Fibroblast of skin of right quadriceps (primary cell): ENCODE results near the gene ZNF778.
A peak's percentile ranks its signal among the peaks of the same experiment; 100 is the strongest.

Experiments
- DNase-seq: peaks from one replicate; pipeline ENCODE4 v3.0.0-alpha.2; 2013

ZNF778 gene

DNA sequence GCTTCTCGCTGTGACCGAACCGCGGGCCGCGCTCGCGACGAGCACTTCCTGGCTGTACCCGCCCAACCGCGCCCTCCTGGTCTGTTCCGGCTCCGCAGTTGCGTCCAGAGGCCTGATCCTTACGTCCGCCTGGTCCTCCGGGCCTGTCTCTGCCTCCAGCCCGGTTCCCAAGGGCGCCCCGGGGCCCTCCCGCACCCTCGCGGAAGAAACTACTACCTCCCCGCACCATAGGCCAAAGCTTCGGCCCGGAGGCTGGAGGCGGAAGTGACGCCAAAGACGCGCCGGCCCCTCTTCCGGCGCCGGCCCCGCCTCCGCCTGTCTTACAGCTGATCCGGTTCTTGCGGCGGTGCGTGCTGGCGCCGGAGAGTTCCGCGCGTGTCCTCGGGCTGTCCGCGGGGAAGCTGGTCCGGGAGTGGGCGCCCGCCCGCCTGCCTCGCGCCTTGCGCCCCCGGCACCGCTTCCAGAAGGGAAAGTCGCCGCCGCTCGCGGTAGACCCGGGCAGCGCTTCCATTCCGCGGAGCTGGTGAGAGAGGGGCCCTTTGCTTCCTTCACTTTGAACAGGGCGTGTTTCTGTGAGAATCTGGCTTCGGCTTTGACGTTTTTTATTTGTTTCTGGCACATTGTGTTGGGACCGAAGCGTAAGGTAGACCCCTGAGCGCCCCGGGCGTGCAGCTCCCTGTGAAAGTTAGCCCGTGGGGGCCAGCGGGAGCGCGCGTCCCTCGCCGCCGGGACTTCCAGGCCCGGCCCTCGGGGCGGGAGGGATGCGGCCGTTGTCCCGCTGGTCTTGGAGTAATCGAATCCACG is at the start of gene ZNF778:
ZNF778 (plus strand) TSS at position 316 of the 804 bp plus-strand sequence. CDS start 3,425 bp downstream, outside the sequence.
- peak; percentile 73 for DNase-seq

DNA sequence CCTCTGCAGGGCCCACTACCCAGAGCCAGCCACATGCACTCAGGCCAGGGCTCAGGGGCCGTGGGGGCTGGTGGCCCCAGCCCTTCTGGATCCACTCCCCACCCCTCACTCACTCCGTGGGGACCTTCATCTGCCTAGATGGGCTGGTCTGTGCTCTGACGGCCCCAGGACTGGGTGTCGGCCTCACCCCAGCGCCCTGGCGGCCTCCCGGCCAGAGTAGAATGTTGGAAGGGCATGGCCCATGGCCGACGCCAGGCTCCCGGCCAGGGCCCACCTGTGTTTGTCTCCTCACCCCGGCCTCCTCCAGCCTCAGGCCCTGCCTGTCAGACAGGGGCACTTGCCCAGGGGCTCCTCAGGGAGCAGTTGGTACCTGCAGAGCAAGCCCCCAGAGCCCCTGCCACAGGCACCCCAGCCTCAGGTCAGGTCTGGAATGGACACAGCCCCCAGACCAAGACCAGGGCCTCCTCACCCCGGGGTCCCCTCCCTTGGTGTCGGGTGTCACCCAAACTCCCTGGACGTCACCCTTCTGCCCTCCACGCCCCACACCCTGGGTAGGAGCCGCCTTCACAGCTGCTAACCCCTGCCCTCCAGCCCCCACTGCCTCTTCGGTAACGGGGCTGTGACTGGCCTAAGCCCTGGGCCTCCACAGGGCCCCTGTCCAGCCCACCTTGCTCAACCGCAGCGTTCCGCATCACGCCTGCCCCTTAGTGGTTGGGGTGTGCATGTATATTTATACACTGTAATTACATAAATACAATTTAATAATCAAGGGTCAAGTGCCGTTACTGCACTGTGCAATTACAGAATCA is 48.9 kb upstream of the ZNF778 start:
- DNase-seq = no peak

DNA sequence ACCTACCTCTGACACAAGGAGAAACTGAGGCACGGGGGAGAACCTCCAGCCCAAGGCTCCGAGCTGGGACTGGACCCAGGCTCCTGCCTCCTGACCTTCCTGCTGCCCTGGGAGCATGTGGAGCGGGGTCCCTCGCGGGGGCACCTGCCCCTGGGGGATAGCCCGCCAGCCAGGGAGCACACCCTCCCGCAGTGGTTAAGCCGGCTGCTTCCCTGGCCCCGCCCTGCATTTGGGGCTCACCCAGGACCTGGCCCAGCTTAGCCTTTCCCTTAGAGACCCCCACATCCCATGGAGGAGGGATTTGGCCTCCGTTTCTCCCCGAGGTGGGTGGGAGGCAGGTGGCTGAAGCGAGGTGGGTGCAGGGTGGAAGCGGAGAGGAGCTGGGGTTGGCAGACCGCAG is 47.7 kb upstream of the ZNF778 start:
- no peak for DNase-seq

DNA sequence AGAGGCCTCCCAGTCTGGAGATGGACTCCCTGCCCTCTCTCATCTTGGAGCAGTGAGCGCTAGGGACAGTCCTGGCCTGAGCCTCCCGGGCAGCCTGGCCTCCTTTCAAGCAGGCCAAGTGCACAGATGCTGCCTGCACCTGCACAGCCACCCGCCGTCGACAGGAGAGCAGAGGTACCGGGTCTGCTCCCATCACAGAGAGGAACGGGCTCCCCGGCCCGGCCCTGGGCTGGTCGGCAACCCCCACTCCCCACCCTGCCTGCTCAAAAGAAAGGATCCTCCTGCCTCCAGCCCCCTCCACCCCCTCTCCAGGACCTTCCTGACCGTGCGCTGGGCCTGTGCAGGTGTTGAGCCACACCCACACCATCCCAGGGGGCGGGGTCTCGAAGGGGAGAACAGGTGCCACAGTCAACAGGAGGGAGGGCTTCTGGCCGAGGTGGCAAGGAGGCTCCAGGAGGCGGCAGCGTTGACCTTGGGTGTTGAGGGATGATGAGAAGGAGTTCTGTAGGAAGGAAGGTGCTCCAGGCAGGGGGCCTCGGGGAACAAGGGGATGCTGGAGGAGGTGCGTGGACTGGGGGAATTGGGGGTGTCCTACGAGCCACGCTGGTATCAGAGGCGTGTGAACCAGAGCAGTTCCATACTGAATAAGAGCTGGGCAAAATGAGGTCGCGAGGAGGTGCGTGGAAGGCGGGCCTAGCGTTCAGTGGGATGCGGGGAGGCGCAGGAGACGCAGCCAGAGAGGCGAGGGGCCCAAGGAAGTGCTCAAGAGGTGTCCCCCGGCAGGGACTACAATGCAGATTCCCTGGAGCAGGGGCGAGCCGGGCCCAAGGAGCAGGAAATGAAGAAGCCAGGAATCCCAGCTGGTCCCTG is 46.9 kb upstream of the ZNF778 start:
- DNase-seq = no peak

DNA sequence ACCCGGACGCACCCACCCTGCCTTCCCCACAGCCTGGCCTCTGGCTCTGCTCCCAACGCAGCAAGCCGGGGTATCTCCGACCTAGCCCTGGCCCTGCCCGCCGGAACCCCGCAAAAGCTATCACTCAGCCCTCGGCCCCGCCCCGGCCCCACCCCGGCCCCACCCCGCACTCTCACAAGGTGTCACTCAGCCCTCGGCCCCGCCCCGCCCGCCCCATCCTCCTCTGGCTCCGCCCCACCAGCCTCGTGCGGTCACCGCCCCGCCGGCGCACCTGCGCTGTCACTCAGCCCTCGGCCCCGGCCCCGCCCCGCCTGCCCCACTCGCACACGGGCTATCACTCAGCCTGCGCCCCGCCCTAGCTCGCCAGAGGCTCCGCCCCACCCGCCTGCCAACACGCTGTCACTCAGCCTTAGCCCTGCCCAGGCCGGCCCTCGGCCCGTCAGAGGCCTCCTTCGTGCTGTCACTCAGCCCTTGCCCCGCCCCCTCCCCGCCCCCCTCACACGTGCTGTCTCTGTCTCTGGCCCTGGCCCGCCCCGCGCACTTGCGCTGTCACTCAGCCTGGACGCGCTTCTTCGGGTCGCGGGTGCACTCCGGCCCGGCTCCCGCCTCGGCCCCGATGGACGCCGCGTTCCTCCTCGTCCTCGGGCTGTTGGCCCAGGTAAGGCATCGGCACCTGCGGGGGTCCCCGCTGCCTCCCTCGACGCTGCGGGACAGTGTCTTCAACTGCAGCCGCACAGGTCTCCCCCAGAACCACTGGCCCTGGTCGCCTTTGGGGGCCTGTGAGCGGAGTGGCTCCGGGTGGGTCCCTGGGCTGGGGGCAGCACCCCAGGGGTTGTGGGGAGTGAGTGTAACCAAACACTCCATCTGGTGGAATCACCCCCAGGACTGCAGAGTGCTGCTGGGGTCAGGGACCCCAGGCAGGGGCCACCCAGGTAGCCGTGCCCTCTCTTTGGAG is 46.0 kb upstream of the ZNF778 start, which contains the start of gene CDH15:
CDH15 (plus strand) TSS at position 533 of the 955 bp plus-strand sequence; CDS start at position 617, 84 bp downstream.
- peak; percentile 71 for DNase-seq

DNA sequence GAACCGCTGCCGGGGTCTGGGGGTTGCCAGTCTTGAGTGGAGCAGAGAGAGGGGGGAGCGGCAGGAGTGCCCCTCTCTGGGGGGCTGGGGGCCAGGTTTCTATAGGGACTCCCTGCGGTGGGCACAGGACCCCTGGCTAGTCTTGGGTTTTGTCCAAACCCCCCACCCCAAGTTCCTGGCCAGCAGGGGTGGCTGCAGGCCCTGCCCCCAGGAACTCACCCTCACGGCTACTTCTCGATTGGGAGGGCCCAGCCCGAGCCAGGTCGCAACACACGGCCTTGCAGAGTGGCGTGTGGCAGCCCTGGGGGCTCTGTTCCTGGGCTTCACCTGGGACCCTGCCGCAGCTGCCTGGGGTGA is 45.4 kb upstream of the ZNF778 start:
- DNase-seq = no peak

DNA sequence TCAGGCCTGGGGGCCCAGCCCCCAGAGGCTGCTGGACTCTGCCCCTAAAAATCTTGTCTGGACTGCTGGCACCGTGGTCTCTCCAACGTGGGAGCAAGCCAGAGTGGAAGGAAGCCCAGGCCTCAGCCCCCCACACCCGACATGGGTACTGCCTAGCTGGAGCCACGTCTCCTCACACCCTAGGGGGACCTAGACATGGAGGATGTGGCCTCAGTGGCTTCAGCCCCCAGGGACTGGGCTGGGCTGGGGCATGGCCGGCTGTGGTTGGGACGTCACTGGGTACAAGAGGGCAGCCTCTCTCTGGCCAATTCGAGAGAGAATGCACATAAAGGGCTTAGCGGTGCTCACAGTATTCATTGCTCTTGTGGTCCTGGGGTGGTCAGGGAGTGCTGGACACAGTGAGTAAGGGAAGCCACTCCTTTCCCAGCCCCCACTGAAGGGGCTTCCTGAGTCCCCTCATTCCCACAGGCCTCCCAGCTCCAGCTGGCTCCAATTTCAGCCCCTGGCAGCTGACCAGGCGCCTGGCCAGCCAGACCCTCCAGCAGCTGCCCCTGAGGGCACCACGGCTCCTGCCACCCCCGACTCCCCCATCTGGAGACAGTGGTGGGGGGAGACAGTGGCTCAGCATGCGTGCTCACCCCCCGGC is 44.9 kb upstream of the ZNF778 start:
- no peak for DNase-seq

DNA sequence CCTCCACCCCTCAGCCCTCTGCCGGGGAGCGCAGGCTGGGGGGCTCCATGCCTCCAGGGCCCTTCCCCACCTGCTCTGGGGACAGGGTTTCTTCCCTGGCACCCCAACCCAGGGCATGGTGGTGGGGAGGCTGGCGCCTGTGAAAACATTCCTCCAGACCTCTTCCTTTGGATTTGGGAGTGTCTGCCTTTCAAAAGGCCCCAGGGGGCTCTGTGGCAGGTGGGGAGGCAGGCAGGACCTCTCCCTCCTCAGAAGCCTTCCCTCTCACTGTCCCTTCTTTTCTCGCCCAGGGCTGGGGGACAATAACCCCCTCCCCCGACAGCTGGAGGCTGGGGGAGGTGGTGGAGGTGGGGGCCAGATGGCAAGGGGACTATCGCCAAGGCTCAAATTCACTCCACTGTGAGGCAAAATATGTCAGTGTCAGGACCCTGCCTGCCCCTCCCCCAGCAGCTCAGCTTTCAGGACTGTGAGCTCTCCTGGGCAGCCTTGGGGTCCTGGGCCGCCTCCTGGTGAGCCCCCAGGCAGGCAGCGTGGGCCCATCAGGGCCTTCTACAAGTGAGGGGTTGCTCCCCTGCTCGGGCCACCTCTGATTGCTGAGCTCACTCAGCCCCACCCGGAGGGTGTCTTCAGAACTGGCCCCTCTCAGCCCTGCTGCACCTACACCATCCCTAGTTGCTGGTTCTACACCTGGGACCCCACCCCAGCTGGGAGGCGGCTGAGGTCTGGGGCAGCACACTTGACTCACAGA is 44.2 kb upstream of the ZNF778 start:
- no peak for DNase-seq

DNA sequence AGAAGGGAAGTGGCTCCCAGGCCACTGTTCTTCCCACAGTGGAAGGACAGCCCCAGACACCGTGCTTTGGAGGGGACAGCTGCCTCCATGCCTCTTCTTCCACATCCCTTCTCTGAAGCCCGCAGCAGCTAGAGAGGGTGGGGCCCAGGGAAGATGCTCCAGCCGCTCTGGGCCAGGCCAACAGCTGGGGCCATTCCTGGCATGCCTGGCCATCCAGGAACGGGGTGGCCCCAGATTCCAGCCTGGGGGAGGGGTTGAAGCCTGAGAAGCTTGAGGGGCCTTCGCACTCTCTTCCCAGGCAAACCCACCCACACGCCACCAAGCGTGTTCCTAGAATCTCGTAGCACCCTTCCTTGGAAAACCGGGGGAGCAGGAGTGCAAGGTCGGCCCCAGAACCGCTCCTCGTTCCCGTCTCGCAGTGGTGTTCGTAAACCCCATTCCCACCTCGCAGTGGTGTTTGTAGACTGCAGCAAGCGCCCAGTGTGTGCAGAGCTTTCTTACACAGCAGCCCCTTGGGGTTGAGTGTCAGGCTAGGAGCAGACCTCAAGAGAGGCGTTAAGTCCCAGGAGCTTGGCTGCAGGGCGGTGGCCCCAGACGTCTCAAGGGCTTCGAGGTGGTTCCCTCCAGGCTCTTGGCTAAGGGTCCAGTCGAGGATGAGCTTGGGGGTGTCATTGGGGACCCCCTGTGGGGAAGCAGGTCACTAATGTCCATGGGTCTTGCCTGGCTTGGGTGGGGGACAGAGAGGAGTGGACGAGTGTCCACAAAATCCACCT is 43.3 kb upstream of the ZNF778 start:
- no peak for DNase-seq

DNA sequence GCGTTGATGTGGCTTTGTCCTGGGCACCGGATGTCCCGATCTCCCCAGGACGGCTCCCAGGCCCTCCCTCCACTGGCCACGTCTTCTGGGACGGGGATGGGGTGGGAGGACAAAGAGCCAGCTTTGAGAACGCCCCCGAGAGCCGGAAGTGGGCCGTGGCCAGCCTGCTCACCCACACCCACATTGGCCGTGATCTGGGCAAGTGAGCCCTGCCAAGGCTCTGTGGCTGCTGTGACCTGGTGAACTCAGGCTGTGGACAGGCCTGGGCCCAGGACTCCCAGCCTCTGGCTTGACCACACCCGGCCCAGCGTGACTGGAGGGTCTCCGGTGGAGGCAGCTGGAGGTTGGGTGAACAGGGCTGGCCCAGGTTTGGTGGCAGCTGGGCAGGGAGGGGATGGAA is 42.6 kb upstream of the ZNF778 start:
- DNase-seq = no peak

DNA sequence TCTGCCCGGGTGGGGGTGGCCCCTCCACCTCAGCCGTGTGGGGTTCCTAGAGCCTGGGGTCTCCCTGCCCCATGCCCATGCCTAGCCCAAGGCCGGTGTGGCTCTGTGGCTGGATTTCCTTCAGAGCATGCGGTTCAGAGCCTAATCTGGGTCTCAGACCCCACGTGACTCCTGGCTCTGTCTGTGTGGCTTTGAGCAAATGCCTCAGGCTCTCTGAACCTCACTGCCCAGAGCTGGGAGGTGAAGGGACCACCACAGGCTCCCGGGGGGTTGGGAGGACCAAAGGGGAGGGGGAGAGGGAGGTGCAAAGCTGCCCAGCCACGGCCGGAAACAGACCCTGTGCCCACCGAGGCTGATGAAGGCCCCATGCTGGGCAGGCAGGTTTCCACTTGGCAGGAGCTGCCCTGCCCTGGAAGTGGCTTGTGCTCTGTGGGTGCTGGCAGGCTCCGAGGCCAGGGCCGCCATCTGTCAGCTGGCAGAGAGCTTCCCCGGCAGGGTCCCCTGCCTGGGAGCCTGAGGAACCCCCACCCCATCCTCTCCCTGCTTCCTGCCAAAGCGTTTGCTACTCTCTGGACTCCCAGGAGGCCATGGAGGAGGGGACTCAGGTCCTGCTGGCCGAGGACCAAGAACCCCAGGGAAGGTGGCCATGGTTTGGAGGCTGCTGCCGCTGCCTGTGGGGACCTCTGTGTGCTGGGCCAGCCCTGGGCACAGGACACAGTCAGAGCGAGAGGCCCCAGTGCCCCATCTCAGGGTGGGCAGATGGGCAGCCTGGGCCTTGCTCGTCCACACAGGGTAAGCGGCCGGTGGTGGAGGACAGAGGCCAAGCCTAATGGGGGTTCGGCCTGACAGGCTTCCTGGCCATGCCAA is 42.0 kb upstream of the ZNF778 start:
- no peak for DNase-seq

DNA sequence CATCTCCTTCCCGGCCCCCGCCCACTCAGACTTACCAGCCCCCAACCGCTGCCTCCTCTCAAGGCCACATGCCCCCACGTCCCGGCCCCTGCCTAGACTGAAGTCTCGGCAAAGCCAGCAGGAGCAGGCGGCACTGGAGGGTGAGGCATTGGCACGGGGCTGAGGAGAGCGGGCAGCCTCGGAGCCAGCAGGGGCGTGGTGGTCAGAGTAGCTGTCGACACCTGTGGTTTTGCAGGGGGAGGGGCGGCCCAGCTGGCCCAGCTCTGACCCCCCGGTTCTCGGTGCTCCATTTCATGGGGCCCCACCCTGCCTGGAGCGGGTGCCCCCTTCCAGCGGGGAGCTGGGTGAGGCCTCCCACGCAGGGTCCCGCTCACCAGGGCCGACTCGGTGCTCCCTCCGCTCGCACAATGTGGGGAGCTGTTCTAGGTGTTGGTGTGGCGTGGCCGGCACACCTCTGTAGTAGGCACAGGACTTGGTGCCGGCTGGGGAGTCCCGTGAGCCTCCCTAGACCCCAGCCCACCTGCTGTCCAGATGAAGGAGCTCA is 41.3 kb upstream of the ZNF778 start:
- DNase-seq = no peak

DNA sequence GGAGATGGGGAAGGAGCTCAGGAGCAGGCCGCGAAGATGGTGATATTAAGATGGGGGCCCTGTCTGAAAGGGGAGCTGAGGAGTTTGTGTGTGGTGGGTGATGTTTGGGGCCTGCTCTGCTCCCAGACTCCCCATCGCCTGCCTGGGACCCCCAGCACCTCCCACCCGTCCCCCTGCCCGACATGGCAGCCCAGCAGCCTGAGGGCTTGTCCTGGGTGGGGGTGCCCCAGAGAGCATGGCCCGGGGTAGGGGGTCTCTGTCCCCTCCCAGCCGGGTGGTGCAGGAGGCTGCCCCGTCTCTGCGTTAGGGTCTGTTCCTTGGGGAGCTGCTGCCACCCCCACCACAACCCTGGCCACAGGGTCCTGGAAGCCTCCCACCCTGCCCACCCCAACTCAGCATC is 40.8 kb upstream of the ZNF778 start:
- no peak for DNase-seq

DNA sequence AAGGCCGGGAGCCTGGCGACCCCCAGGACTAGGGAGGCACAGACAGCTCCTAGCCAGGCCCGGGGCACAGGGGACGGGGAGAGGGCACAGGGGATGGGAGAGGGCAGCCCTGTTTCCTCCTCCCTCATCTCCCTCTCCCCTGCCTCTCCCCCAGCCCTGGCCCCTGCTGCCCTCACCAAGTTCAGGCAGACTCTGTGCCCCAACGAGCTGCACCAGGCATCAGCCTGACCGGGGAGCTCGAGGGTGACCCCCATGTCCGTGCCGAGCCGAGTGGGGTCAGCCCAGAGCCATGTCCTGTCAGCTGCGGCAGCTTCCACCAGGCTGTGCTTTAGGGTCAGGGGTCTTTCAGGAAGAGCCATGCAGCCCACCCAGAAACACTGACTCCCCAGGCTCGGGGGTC is 40.0 kb upstream of the ZNF778 start:
- no peak for DNase-seq

DNA sequence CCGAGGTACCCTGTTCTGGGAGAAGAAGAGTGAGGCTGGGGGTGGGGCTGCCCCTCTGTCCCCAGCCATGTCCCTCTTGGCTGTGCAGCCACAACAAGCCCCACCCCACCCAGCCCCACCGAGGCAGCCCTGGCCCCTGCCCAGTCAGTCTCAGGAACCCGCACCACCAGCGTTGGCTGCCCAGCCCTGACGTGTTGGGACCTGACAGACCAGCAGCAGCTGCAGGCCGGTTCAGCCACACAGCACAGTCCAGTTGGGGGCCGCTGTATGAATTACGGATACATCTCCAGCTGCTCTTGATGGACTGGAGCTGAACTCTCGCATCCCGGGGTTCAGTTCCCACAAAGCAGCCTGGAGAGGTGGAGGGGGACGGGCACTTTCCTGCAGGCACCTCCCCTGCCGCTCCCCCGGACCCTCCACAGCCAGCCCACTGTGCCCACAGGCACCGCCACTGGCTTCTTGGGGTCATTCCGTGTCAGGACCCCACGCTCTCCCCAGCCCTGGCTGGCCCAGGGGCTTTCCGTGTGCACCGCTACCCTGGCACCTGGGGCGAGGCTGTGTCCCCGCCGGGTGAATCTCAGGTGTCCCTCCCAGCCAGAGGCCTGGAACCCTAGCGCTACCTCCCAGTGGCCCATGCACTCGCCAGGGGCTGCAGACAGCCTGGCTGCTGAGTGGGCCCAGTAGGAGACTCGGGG is 38.9 kb upstream of the ZNF778 start:
- DNase-seq = no peak

DNA sequence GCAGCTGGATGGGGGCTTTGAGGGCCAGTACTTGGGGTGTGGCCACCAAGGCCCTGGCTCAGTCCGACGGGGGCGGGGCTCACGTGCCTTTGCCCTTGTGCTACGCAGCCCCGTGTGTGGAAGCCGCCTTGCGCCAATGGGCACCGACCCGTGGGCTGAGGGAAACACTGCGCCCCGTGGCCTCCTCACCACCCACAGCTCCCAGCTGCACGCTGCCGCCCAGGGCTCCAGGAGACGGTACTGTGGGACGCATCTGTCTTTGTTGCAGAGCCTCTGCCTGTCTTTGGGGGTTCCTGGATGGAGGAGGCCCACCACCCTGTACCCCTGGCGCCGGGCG is 38.4 kb upstream of the ZNF778 start:
- no peak for DNase-seq

DNA sequence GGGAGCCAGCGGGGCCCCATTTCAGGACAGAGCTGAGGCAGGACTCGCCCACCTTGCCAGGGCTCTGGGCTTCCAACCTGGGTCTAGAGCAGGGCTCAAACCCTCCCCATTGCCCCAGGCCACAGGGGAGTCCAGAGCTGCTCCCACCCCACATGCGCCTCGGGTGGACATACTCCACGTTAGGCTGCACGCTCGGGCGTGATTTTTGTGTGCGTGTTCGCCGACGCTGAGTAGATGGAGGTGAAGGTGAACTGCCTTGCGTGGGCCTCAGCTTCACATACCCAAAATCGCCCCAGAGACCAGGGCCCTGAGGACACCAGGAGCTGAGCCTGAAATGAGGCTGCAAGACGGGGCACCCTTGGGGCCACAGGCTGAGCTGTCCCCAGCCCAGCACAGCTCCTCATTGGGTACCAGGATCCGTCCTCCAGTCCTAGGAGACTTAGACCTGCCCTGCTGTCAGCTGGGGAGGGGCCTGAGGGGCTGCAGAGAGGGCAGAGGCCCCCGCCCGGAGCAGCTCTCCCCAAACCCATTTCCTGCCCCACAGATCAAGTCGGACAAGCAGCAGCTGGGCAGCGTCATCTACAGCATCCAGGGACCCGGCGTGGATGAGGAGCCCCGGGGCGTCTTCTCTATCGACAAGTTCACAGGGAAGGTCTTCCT is 37.7 kb upstream of the ZNF778 start:
- DNase-seq = no peak
